Transverse colon (tissue), 4 donors: ENCODE measurements around the gene CFLAR.

ENCODE experiments used
- CTCF ChIP-seq, 5 experiments: fragments of 200-600 bp in 3 of 5; fragments of 450-650 bp in 2 of 5; sonication (generic) in 3 of 5; IDR thresholded peaks; 1 replicate in 2 of 5; 2 replicates in 3 of 5; pipeline ENCODE4 v1.5.1; 2016 to 2017; ENCODE audit warnings: antibody characterized with exemption in 5 of 5, inconsistent platforms in 3 of 5, mild to moderate bottlenecking in 2 of 5, moderate library complexity in 1 of 5
- EP300 ChIP-seq: sonication (generic); formaldehyde crosslinking; IDR thresholded peaks from one replicate; pipeline ENCODE4 v1.6.1; 2017; ENCODE audit warnings: antibody characterized with exemption, low read depth
- POLR2A ChIP-seq: fragments of 450-650 bp; IDR thresholded peaks from one replicate; pipeline ENCODE4 v1.6.1; 2016; ENCODE audit warnings: antibody characterized with exemption, mild to moderate bottlenecking, moderate library complexity
- POLR2AphosphoS5 ChIP-seq, 3 donors: sonication (generic); formaldehyde crosslinking; IDR thresholded peaks; one replicate each; pipeline ENCODE4 v1.6.1; 2016; ENCODE audit warnings: antibody characterized with exemption in 3 of 3

- TF ChIP-seq POLR2A (no peak), CTCF (IDR thresholded peaks at IDR 0.05) (no peak), EP300 (no peak), POLR2AphosphoS5 (IDR thresholded peaks at IDR 0.05) (no peak)
Measured at GRCh38 chr2:201205515-201205849, 89.5 kb downstream of the CFLAR start.
